ENCODE data around the gene SP140. TPM values are rescaled to one million over a fixed set of nuclear protein-coding genes. Genes with fewer than 3 reads are reported as not detected.

Gene SP140
- total and polyA plus RNA-seq, 2 of the 8 experiments (the other 6 are each of a cell fraction or from before 2014, with no cell fraction given), result 0.23 to 1.3 TPM

- Histone ChIP-seq H2BK12ac (ENCODE audit: low read depth, low read length) (no peak overlapping the region), H2AK5ac (ENCODE audit: low read depth, low read length) (no peak overlapping the region), H3K56ac (replicated peaks; ENCODE audit: insufficient read length, low read depth, low read length) (no peak overlapping the region), H3K27me3 (replicated peaks in 1 of 4; ENCODE audit: control insufficient read depth in 3 of 4, extremely low read depth in 1 of 4, insufficient read depth in 3 of 4, low read length in 3 of 4) (no peaks in the 10 kb centered on the region), H3K79me2 (ENCODE audit: control insufficient read depth in 1 of 2, insufficient read depth in 2 of 2, low read length in 2 of 2) (no peaks in the 10 kb centered on the region), H4K20me1 (replicated peaks in 1 of 2; ENCODE audit: control insufficient read depth in 1 of 2, insufficient read depth in 2 of 2, low read length in 2 of 2) (no peaks in the 10 kb centered on the region), H3K9me3 (ENCODE audit: insufficient read depth in 2 of 2, low read depth in 1 of 2, low read length in 1 of 2) (peaks cover 24 to 27% of the 10 kb centered on the region in 2 experiments), H2BK5ac (ENCODE audit: low read depth, low read length) (no peak overlapping the region), H3K9ac (replicated peaks in 1 of 4; ENCODE audit: extremely low read depth in 1 of 4, low read depth in 3 of 4, low read length in 3 of 4) (no peak overlapping the region), H3K23ac (ENCODE audit: insufficient read length) (no peak overlapping the region), H3K4me3 (ENCODE audit: extremely low read depth in 1 of 4, insufficient read depth in 2 of 4, low read depth in 3 of 4, low read length in 4 of 4) (no peak overlapping the region), H3K18ac (ENCODE audit: extremely low read depth, low read length) (no peak overlapping the region), H3K36me3 (ENCODE audit: control insufficient read depth in 2 of 4, insufficient read depth in 4 of 4, low read length in 3 of 4) (no peaks in the 10 kb centered on the region), H3K4ac (replicated peaks; ENCODE audit: insufficient read length, low read depth, low read length) (no peak overlapping the region), H2AFZ (ENCODE audit: low read length) (no peak overlapping the region), H4K5ac (ENCODE audit: insufficient read length, low read depth, low read length) (no peak overlapping the region), H3K27ac (ENCODE audit: low read depth, low read length) (no peak overlapping the region), H2BK120ac (replicated peaks; ENCODE audit: low read depth, low read length) (no peak overlapping the region), H4K8ac (ENCODE audit: extremely low read depth, insufficient read depth, low read length) (no peak overlapping the region), H2BK15ac (ENCODE audit: low read length) (no peak overlapping the region), H2BK20ac (ENCODE audit: low read length) (no peak overlapping the region), H3K4me1 (replicated peaks in 1 of 4; ENCODE audit: control insufficient read depth in 3 of 4, insufficient read depth in 4 of 4, low read length in 3 of 4) (peaks cover 0 to 2% (median 0%) of the 10 kb centered on the region in 4 experiments; a peak in 1 of 7 replicates), H3K14ac (ENCODE audit: insufficient read length) (no peak overlapping the region), H4K91ac (replicated peaks; ENCODE audit: insufficient read length, low read length) (no peak overlapping the region), H3K79me1 (ENCODE audit: low read depth, low read length) (no peaks in the 10 kb centered on the region), H3K4me2 (ENCODE audit: insufficient read depth in 1 of 2, low read depth in 2 of 2, low read length in 2 of 2) (no peak overlapping the region), H3K23me2 (ENCODE audit: low read depth, low read length) (no peaks in the 10 kb centered on the region)
- WGBS, 2 experiments (ENCODE audit: extremely low coverage in 1 of 2, insufficient coverage in 1 of 2, insufficient read length in 1 of 2, insufficient replicate concordance in 2 of 2, low coverage in 1 of 2, low lambda C conversion rate in 2 of 2, missing lambda C conversion rate in 1 of 2), result 90% methylated on average over 8 of the region's 9 CpGs; no CpG with 5 or more reads in 1 of the 2 experiments
- DNase-seq (ENCODE audit: low read depth in 1 of 2, low spot score in 2 of 2) (no peak), FAIRE-seq (no peak)
- TF ChIP-seq EGR1 (IDR thresholded peaks at IDR 0.05; ENCODE audit: borderline replicate concordance, low read depth, low read length), result no peak
- peak; percentile 24; the same call in 1 of the 2 replicates for TF ChIP-seq CEBPB (IDR thresholded peaks at IDR 0.05; ENCODE audit: low read depth, low read length)
- POLR2A ChIA-PET (ENCODE audit: partially characterized antibody), result no interaction called here
- CTCF ChIA-PET (ENCODE audit: partially characterized antibody), result interaction anchor here (0.6 kb wide), 1 partner anchor 153 kb away, joined by 3 read pairs; no protein-coding TSS in a partner anchor
Measured at GRCh38 chr2:230325316-230326243, 100.0 kb downstream of the SP140 start.
